H9 (cell line): Measurements from ENCODE around the gene NUCB2. TPM values are rescaled to one million over a fixed set of nuclear protein-coding genes. Genes with fewer than 3 reads are reported as not detected.

Experiments
- DNase-seq: peaks from one replicate; pipeline ENCODE4 v3.0.0-alpha.2; 2017
- H2AFZ ChIP-seq: one replicate; pipeline ENCODE4 v1.6.1; 2013; ENCODE audit warnings: mild to moderate bottlenecking, low read length, control low read depth, moderate library complexity
- H2AK5ac ChIP-seq: 2 replicates; pipeline ENCODE4 v1.6.1; 2013; ENCODE audit warnings: low read length, control low read depth, mixed read lengths; ENCODE audit not compliant: insufficient read length
- H2BK120ac ChIP-seq: one replicate; pipeline ENCODE4 v1.6.1; 2013; ENCODE audit warnings: low read depth, mild to moderate bottlenecking, low read length, control low read depth, inconsistent platforms; ENCODE audit not compliant: poor library complexity, severe bottlenecking
- H2BK12ac ChIP-seq: 2 replicates; pipeline ENCODE4 v1.6.1; 2013; ENCODE audit warnings: low read length, control low read depth, mixed read lengths, low read depth; ENCODE audit not compliant: insufficient read length
- H2BK15ac ChIP-seq: 2 replicates; pipeline ENCODE4 v1.6.1; 2013; ENCODE audit warnings: low read depth, low read length, control low read depth
- H2BK20ac ChIP-seq: one replicate; pipeline ENCODE4 v1.6.1; 2013; ENCODE audit warnings: low read depth, mild to moderate bottlenecking, low read length, control low read depth, inconsistent platforms; ENCODE audit not compliant: poor library complexity, severe bottlenecking
- H2BK5ac ChIP-seq: 2 replicates; pipeline ENCODE4 v1.6.1; 2013; ENCODE audit warnings: low read length, control low read depth, mixed read lengths; ENCODE audit not compliant: insufficient read length
- H3K14ac ChIP-seq: 2 replicates; pipeline ENCODE4 v1.6.1; 2013; ENCODE audit warnings: low read length, control low read depth; ENCODE audit not compliant: insufficient read depth
- H3K18ac ChIP-seq: 2 replicates; pipeline ENCODE4 v1.6.1; 2013; ENCODE audit warnings: low read depth, mild to moderate bottlenecking, mixed read lengths, low read length, control low read depth; ENCODE audit not compliant: insufficient read length
- H3K23ac ChIP-seq: 2 replicates; pipeline ENCODE4 v1.6.1; 2013; ENCODE audit warnings: low read length, control low read depth, mixed read lengths, low read depth; ENCODE audit not compliant: insufficient read length
- H3K23me2 ChIP-seq: 2 replicates; pipeline ENCODE4 v1.6.1; 2013; ENCODE audit warnings: low read depth, mild to moderate bottlenecking, mixed read lengths, low read length, control low read depth; ENCODE audit not compliant: insufficient read length, poor library complexity, severe bottlenecking
- H3K27ac ChIP-seq: 2 replicates; pipeline ENCODE4 v1.5.1; 2013; ENCODE audit warnings: low read length, control low read depth, mixed read lengths, low read depth; ENCODE audit not compliant: insufficient read length
- H3K27me3 ChIP-seq: 2 replicates; pipeline ENCODE4 v1.6.1; 2013; ENCODE audit warnings: low read length, control low read depth, inconsistent platforms; ENCODE audit not compliant: insufficient read depth
- H3K4ac ChIP-seq: 2 replicates; pipeline ENCODE4 v1.6.1; 2013; ENCODE audit warnings: low read depth, mild to moderate bottlenecking, control low read depth, inconsistent platforms, low read length, moderate library complexity
- H3K4me1 ChIP-seq: 2 replicates; pipeline ENCODE4 v1.6.1; 2013; ENCODE audit warnings: low read length, control low read depth, inconsistent platforms; ENCODE audit not compliant: insufficient read depth
- H3K4me2 ChIP-seq: 2 replicates; pipeline ENCODE4 v1.6.1; 2013; ENCODE audit warnings: low read length, control low read depth, mixed read lengths; ENCODE audit not compliant: insufficient read length, insufficient read depth
- H3K56ac ChIP-seq: 2 replicates; pipeline ENCODE4 v1.6.1; 2013; ENCODE audit warnings: low read depth, mild to moderate bottlenecking, mixed read lengths, low read length, control low read depth; ENCODE audit not compliant: insufficient read length
- H3K79me1 ChIP-seq: 2 replicates; pipeline ENCODE4 v1.6.1; 2013; ENCODE audit warnings: low read depth, mild to moderate bottlenecking, moderate library complexity, low read length, control low read depth, inconsistent platforms; ENCODE audit not compliant: insufficient read depth, poor library complexity, severe bottlenecking
- H3K79me2 ChIP-seq: 2 replicates; pipeline ENCODE4 v1.6.1; 2013; ENCODE audit warnings: low read length, control low read depth, inconsistent platforms; ENCODE audit not compliant: insufficient read depth
- H3K9ac ChIP-seq: 2 replicates; pipeline ENCODE4 v1.6.1; 2013; ENCODE audit warnings: low read length, control low read depth, mixed read lengths; ENCODE audit not compliant: insufficient read length; ENCODE audit errors: extremely low read depth
- H3K9me3 ChIP-seq: one replicate; pipeline ENCODE4 v1.6.1; 2013; ENCODE audit warnings: low read depth, low read length, inconsistent platforms; ENCODE audit not compliant: control insufficient read depth
- H3T11ph ChIP-seq: one replicate; pipeline ENCODE4 v1.6.1; 2013; ENCODE audit warnings: mild to moderate bottlenecking, low read length, control low read depth, inconsistent platforms
- H4K20me1 ChIP-seq: one replicate; pipeline ENCODE4 v1.6.1; 2013; ENCODE audit not compliant: control insufficient read depth, insufficient read length, insufficient read depth
- H4K5ac ChIP-seq: 2 replicates; pipeline ENCODE4 v1.6.1; 2013; ENCODE audit warnings: low read depth, mild to moderate bottlenecking, mixed read lengths, low read length, control low read depth; ENCODE audit not compliant: insufficient read length
- H4K8ac ChIP-seq: replicated peaks from 2 replicates; pipeline ENCODE4 v1.6.1; 2013; ENCODE audit warnings: low read length, control low read depth, mixed read lengths, low read depth; ENCODE audit not compliant: insufficient read length
- H4K91ac ChIP-seq: 2 replicates; pipeline ENCODE4 v1.6.1; 2013; ENCODE audit warnings: low read depth, mild to moderate bottlenecking, moderate library complexity, mixed read lengths, low read length, control low read depth; ENCODE audit not compliant: insufficient read length
- H3K27ac Mint-ChIP-seq, 3 experiments: 2 replicates in 2 of 3; 3 replicates in 1 of 3; pipeline ENCODE4 v1.8.0; 2020 to 2021; ENCODE audit warnings: mixed read lengths in 3 of 3, mild to moderate bottlenecking in 1 of 3, moderate library complexity in 1 of 3
- H3K27me3 Mint-ChIP-seq: 2 replicates; pipeline ENCODE4 v1.8.0; 2021; ENCODE audit warnings: low read depth, mild to moderate bottlenecking, moderate library complexity, mixed read lengths
- H3K36me3 Mint-ChIP-seq, 3 experiments: 2 replicates in 2 of 3; 3 replicates in 1 of 3; pipeline ENCODE4 v1.8.0; 2020 to 2021; ENCODE audit warnings: low read depth in 3 of 3, mixed read lengths in 3 of 3; ENCODE audit not compliant: insufficient read depth in 1 of 3
- H3K4me1 Mint-ChIP-seq, 2 experiments: 2 replicates each; pipeline ENCODE4 v1.8.0; 2020; ENCODE audit warnings: mixed read lengths in 2 of 2
- H3K4me3 Mint-ChIP-seq, 2 experiments: 2 replicates in 1 of 2; 3 replicates in 1 of 2; pipeline ENCODE4 v1.8.0; 2020 to 2021; ENCODE audit warnings: mild to moderate bottlenecking in 2 of 2, mixed read lengths in 2 of 2, moderate library complexity in 1 of 2
- H3K9me3 Mint-ChIP-seq, 2 experiments: 2 replicates in 1 of 2; 3 replicates in 1 of 2; pipeline ENCODE4 v1.8.0; 2020; ENCODE audit warnings: mild to moderate bottlenecking in 2 of 2, mixed read lengths in 2 of 2, moderate library complexity in 1 of 2
- WGBS: extraction: QIAGEN DNeasy Blood & Tissue Kit; methylation state at CpG from one replicate; pipeline ENCODE4 v1.1.7; 2013; ENCODE audit warnings: missing lambda C conversion rate, low lambda C conversion rate, mixed read lengths; ENCODE audit not compliant: insufficient read length; ENCODE audit errors: extremely low coverage; 5-methylcytosine and 5-hydroxymethylcytosine counted together
- total RNA-seq: library from RNA; stranded (reverse); gene quantifications from 2 replicates; pipeline ENCODE4 v1.2.1, GENCODE V29; 2021
- TF ChIP-seq, protein P1 (sequence below): fragments of 200-600 bp; sonication (generic); conservative IDR thresholded peaks from 3 replicates; pipeline ENCODE4 v1.8.0; 2021; ENCODE audit warnings: antibody characterized with exemption, mild to moderate bottlenecking

NUCB2 gene
- total RNA-seq, 1 experiment from 2014 or later, result 29.1 TPM

DNA sequence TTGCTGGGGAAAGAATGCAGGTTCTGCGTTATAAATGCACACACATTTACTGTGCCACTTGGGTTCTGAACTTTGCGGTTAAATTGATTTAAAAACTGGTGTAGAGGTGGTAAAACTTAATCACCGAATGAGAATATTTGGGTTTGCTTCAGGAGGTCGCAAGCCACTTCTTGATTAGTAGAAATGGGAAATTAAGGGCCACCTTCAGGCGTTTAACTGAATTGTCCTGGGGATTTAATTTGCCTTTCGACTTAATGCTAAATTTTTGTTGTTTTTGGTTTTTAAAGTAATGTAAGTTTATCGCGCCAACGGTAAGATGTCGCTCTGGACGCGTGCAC lies 74.6 kb downstream of the NUCB2 start:
- Histone ChIP-seq H3T11ph (no peak overlapping the region), H3K27me3 (peaks cover 21% of the 10 kb centered on the region), H3K18ac (no peak overlapping the region), H2BK20ac (no peak overlapping the region), H2BK120ac (no peak overlapping the region), H3K14ac (no peak overlapping the region), H2AK5ac (no peak overlapping the region), H3K23me2 (peaks cover 22% of the 10 kb centered on the region), H3K4me1 (no peaks in the 10 kb centered on the region), H3K79me1 (no peaks in the 10 kb centered on the region), H3K9me3 (no peaks in the 10 kb centered on the region), H2BK5ac (no peak overlapping the region), H2BK15ac (no peak overlapping the region), H2AFZ (no peak overlapping the region), H3K23ac (no peak overlapping the region), H3K56ac (no peak overlapping the region), H2BK12ac (no peak overlapping the region), H3K4ac (no peak overlapping the region), H3K27ac (no peak overlapping the region), H3K79me2 (no peaks in the 10 kb centered on the region), H3K4me2 (peak overlapping the region; percentile 69), H3K9ac (no peak overlapping the region), H4K5ac (no peak overlapping the region), H4K8ac (no peak overlapping the region), H4K20me1 (no peaks in the 10 kb centered on the region), H4K91ac (no peak overlapping the region)
- peaks cover 73% of the 10 kb centered on the region for H3K27me3 Mint-ChIP-seq
- H3K9me3 Mint-ChIP-seq, result peaks cover 3 to 7% of the 10 kb centered on the region in 2 experiments; a peak in 4 of 5 replicates
- TF ChIP-seq, protein P1, sequence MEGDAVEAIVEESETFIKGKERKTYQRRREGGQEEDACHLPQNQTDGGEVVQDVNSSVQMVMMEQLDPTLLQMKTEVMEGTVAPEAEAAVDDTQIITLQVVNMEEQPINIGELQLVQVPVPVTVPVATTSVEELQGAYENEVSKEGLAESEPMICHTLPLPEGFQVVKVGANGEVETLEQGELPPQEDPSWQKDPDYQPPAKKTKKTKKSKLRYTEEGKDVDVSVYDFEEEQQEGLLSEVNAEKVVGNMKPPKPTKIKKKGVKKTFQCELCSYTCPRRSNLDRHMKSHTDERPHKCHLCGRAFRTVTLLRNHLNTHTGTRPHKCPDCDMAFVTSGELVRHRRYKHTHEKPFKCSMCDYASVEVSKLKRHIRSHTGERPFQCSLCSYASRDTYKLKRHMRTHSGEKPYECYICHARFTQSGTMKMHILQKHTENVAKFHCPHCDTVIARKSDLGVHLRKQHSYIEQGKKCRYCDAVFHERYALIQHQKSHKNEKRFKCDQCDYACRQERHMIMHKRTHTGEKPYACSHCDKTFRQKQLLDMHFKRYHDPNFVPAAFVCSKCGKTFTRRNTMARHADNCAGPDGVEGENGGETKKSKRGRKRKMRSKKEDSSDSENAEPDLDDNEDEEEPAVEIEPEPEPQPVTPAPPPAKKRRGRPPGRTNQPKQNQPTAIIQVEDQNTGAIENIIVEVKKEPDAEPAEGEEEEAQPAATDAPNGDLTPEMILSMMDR, result peak; percentile 34; the same call in 2 of the 3 replicates
- DNase-seq, result no peak
- no peak overlapping the region for H3K27ac Mint-ChIP-seq
- no CpG with 5 or more reads among the region's 12 CpGs for WGBS
- peak overlapping the region; percentile 69 to 90 for H3K4me3 Mint-ChIP-seq
- H3K36me3 Mint-ChIP-seq, result no peaks in the 10 kb centered on the region
- peaks cover 15 to 26% of the 10 kb centered on the region in 2 experiments for H3K4me1 Mint-ChIP-seq
